HEK293T (cell line): ENCODE measurements around the gene ACOT12.

Source experiments
- ARNT ChIP-seq: fragments of 450-650 bp; IDR thresholded peaks from 2 replicates; pipeline ENCODE4 v1.6.1; 2017; ENCODE audit warnings: mild to moderate bottlenecking
- BHLHE40 ChIP-seq: fragments of 450-650 bp; IDR thresholded peaks from 2 replicates; pipeline ENCODE4 v1.6.1; 2016; ENCODE audit warnings: mild to moderate bottlenecking, moderate library complexity, borderline replicate concordance
- ELF4 ChIP-seq: fragments of 450-650 bp; IDR thresholded peaks from 2 replicates; pipeline ENCODE4 v1.6.1; 2017; ENCODE audit warnings: antibody characterized with exemption
- FOXA1 ChIP-seq: fragments of 450-650 bp; IDR thresholded peaks from 2 replicates; pipeline ENCODE4 v1.6.1; 2016; ENCODE audit warnings: mild to moderate bottlenecking
- FOXK2 ChIP-seq: fragments of 450-650 bp; IDR thresholded peaks from 2 replicates; pipeline ENCODE4 v1.6.1; 2016; ENCODE audit warnings: mild to moderate bottlenecking
- FOXM1 ChIP-seq: fragments of 450-650 bp; IDR thresholded peaks from 2 replicates; pipeline ENCODE4 v1.6.1; 2017; ENCODE audit warnings: mild to moderate bottlenecking, borderline replicate concordance
- HDGF ChIP-seq: fragments of 450-650 bp; IDR thresholded peaks from 2 replicates; pipeline ENCODE4 v1.6.1; 2017; ENCODE audit warnings: antibody characterized with exemption, borderline replicate concordance
- SP1 ChIP-seq: fragments of 450-650 bp; IDR thresholded peaks from 2 replicates; pipeline ENCODE4 v1.6.1; 2017
- SUZ12 ChIP-seq: fragments of 450-650 bp; IDR thresholded peaks from 2 replicates; pipeline ENCODE4 v1.6.1; 2016; ENCODE audit warnings: mild to moderate bottlenecking
- TARDBP ChIP-seq: fragments of 450-650 bp; IDR thresholded peaks from 2 replicates; pipeline ENCODE4 v1.6.1; 2016
- ZNF384 ChIP-seq: fragments of 450-650 bp; IDR thresholded peaks from 2 replicates; pipeline ENCODE4 v1.6.1; 2016
- TF ChIP-seq, protein P1 (sequence below): fragments of 450-650 bp; IDR thresholded peaks from 2 replicates; pipeline ENCODE4 v1.6.1; 2016

DNA sequence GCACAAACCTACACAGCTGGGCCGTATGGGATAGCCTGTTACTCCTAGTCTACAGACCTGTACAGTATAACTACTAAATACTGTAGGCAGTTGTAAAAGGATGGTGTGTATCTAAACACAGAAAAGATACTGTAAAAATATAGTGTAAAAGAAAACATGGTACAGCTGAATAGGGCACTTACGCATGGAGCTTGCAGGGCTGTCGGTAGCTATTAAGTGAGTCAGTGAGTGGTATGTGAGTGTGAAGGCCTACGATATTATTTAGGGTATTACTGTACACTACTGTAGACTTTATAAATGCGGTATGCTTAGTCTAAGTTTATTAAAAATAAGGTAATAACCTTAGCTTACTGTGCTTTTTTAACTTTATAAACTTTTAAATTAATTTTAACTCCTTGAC, 91.3 kb downstream of the ACOT12 start:
- TF ChIP-seq ZNF384 (no peak), TARDBP (no peak), BHLHE40 (no peak), ELF4 (no peak), ARNT (no peak), FOXM1 (no peak), HDGF (no peak), FOXK2 (no peak), SP1 (no peak), SUZ12 (no peak), FOXA1 (no peak)
- TF ChIP-seq, protein P1, sequence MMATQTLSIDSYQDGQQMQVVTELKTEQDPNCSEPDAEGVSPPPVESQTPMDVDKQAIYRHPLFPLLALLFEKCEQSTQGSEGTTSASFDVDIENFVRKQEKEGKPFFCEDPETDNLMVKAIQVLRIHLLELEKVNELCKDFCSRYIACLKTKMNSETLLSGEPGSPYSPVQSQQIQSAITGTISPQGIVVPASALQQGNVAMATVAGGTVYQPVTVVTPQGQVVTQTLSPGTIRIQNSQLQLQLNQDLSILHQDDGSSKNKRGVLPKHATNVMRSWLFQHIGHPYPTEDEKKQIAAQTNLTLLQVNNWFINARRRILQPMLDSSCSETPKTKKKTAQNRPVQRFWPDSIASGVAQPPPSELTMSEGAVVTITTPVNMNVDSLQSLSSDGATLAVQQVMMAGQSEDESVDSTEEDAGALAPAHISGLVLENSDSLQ = no peak
